22Rv1 (cell line): ENCODE measurements around the gene TMF1.

Source experiments
- CTCF ChIP-seq: fragments of 450-650 bp; IDR thresholded peaks from 2 replicates; pipeline ENCODE4 v1.5.1; 2017; ENCODE audit warnings: mild to moderate bottlenecking
- ZFX ChIP-seq: fragments of 450-650 bp; IDR thresholded peaks from 2 replicates; pipeline ENCODE4 v1.6.1; 2017; ENCODE audit warnings: antibody characterized with exemption, borderline replicate concordance

GRCh38 chr3:69095636-69096035, 43.5 kb upstream of the TMF1 start:
- TF ChIP-seq CTCF (no peak), ZFX (no peak)
